Measurements from ENCODE around the gene COX6B2. TPM values are rescaled to one million over a fixed set of nuclear protein-coding genes. Genes with fewer than 3 reads are reported as not detected.
"Not testable (repeated sequence)": the region's sequence is repeated elsewhere in the genome, so short reads cannot be mapped to it uniquely, and the experiment has no call there.

Gene COX6B2
- 1 to 10 TPM in 1 of 3 donors, under 1 TPM in 1, not detected in 1; 0.73 to 1.3 TPM for total RNA-seq

GRCh38 chr19:55354698-55355212, at the start of gene COX6B2:
Gene COX6B2, minus strand, starts transcription at chr19:55354719. Its CDS starts 198 bp downstream, at chr19:55354521.
- intact Hi-C loops (cut with DNase I; ENCODE audit: low total_unique reads) = no loop called here
- peaks cover 11 to 32% of the 10 kb centered on the region in 2 donors for H3K27me3 ChIP-seq
- peak within 1 kb of the TSS in 1 of 2 donors; percentile 6 for H3K27ac ChIP-seq
- no peak for TF ChIP-seq POLR2A (IDR thresholded peaks at IDR 0.05)
- no peak for TF ChIP-seq CTCF (IDR thresholded peaks at IDR 0.05)
- TF ChIP-seq POLR2AphosphoS5 (IDR thresholded peaks at IDR 0.05) = no peak
- H3K9me3 ChIP-seq = no peaks in the 10 kb centered on the region
- no peak for DNase-seq (ENCODE audit: low spot score in 2 of 2)
- peak within 1 kb of the TSS; percentile 22 to 70 (median 50) for H3K4me3 ChIP-seq
- peaks cover 0 to 4% of the 10 kb centered on the region in 2 donors for H3K4me1 ChIP-seq
- H3K36me3 ChIP-seq = no peaks in the 10 kb centered on the region

GRCh38 chr19:55402509-55402908, 48.0 kb upstream of the COX6B2 start:
- no peak for DNase-seq (ENCODE audit: low spot score in 2 of 2)
- no peak overlapping the region for H3K4me3 ChIP-seq
- H3K27ac ChIP-seq = no peak overlapping the region
- no peaks in the 10 kb centered on the region for H3K27me3 ChIP-seq
- intact Hi-C loops (cut with DNase I; ENCODE audit: low total_unique reads) = no loop called here
- peaks cover 4 to 10% of the 10 kb centered on the region in 2 donors for H3K4me1 ChIP-seq
- TF ChIP-seq CTCF (IDR thresholded peaks at IDR 0.05) (no peak), POLR2AphosphoS5 (IDR thresholded peaks at IDR 0.05) (no peak)
- no peaks in the 10 kb centered on the region for H3K36me3 ChIP-seq
- no peaks in the 10 kb centered on the region for H3K9me3 ChIP-seq

GRCh38 chr19:55401390-55401789, 46.9 kb upstream of the COX6B2 start:
- H3K4me3 ChIP-seq; H3K27me3 ChIP-seq; DNase-seq (ENCODE audit: low spot score in 2 of 2); H3K36me3 ChIP-seq; intact Hi-C loops (cut with DNase I; ENCODE audit: low total_unique reads); H3K4me1 ChIP-seq; H3K9me3 ChIP-seq; H3K27ac ChIP-seq: not testable (repeated sequence)

- intact Hi-C loops (cut with DNase I; ENCODE audit: low total_unique reads) = no loop called here
- TF ChIP-seq CTCF (IDR thresholded peaks at IDR 0.05) = no peak
- TF ChIP-seq POLR2A (IDR thresholded peaks at IDR 0.05) = no peak
- no peak for TF ChIP-seq POLR2AphosphoS5 (IDR thresholded peaks at IDR 0.05)
- DNase-seq (ENCODE audit: low spot score in 2 of 2) = peak in 1 of 2 donors; percentile 56
- Histone ChIP-seq H3K36me3 (no peaks in the 10 kb centered on the region), H3K4me1 (no peaks in the 10 kb centered on the region), H3K9me3 (no peaks in the 10 kb centered on the region), H3K4me3 (no peak overlapping the region), H3K27ac (peak overlapping the region; percentile 26 to 43), H3K27me3 (no peaks in the 10 kb centered on the region)
Measured at GRCh38 chr19:55400281-55401087, 46.0 kb upstream of the COX6B2 start.

GRCh38 chr19:55398200-55398925, 43.8 kb upstream of the COX6B2 start:
- H3K9me3 ChIP-seq = no peaks in the 10 kb centered on the region
- H3K4me3 ChIP-seq = no peak overlapping the region
- no peaks in the 10 kb centered on the region for H3K4me1 ChIP-seq
- intact Hi-C loops (cut with DNase I; ENCODE audit: low total_unique reads) = no loop called here
- no peaks in the 10 kb centered on the region for H3K36me3 ChIP-seq
- H3K27me3 ChIP-seq = no peaks in the 10 kb centered on the region
- TF ChIP-seq POLR2A (IDR thresholded peaks at IDR 0.05) (no peak), CTCF (IDR thresholded peaks at IDR 0.05) (no peak), POLR2AphosphoS5 (IDR thresholded peaks at IDR 0.05) (no peak)
- DNase-seq (ENCODE audit: low spot score in 2 of 2) = no peak
- no peak overlapping the region for H3K27ac ChIP-seq
